ENCODE measurements around the gene NEAT1. TPM values are rescaled to one million over a fixed set of nuclear protein-coding genes. Genes with fewer than 3 reads are reported as not detected.

NEAT1 gene
- polyA plus RNA-seq, 3 donors = 598 to 1,041 (median 691) TPM

DNA sequence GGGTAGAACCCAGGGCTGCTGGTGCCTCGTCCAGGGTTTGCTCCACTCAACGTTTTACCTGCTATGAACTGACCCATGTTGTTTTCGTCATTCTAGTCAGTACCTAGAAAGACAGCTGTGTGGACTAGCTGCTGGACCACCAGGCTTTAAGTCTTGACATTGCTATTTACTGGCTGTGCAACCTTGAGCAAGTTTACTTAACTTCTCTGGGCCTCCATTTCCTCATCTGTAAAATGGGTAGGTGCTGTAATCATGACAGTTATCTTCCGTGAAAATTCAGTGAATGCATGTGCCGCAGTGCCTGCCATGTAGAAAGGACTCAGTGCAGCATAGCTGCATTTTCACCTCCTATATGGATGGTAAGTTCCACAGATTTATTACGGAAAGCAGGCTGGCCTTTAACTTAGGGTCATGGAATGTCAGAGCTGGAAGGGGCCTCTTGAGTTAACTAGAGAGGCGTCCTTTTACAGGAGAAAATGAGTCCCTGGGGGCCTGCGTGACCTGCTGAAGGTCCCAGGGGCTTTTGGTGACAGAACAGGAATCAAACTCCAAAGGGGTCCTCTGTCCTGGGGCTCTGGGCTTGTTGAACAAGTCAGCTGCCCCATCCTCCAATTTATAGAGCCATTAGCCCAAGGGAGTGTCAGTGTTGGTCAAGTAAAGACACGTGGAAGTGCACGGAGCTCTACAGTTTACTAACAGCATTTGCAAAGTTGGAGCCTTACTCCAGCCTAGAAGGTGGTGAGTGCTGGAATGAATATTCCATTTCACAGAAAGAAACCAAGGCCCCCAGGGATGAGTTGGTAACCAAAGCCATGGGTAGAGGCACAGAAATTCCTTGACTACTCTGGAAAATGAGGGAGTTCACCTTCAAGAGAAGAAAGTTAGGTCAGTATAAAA is 64.2 kb downstream of the NEAT1 start:
- H3K27ac ChIP-seq (ENCODE audit: low read depth, low read length) = peak overlapping the region; percentile 21
- 70 to 77% (median 75%) methylated on average over 10 of the region's 10 CpGs for WGBS, 3 donors

DNA sequence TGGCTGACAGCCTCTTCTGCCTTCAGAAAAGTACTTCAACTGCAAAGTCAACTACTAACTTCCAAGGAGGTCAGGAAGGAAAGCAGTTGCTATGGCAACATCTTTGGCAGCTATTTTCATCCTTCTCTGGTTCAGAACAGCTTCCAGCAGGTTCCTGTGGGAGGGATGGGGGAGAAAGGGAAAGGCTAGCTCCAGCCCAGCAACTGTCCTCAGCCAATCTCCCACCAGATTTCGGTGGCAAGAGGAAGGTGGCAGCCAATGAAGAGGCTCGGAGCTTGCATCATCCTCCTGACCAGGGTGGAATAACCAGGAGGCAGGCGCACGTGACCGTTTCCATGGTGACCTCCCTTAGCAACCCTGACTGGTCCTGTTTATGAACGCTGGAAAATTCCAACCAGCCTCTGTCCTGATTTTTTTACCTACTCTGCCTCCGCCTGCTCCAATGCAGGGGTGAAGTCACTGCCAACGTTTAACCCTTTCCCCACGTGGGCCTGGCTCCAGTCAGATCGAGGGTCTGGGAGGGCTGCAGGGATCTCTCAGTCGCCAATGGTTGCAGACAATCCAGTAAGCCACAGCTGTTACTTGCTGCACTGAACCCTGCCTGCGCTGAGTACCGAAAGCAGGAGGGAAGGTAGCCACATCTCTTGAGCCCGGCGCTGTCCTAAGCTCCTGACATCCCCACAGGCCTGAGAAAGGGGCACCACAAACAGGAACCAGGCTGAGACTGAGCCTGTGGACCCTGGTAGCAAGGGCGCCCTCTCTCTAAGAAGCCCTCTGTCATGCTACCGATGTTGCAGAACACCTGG is 65.1 kb downstream of the NEAT1 start:
- WGBS, 3 donors = 8 to 12% (median 10%) methylated on average over 17 of the region's 17 CpGs
- H3K27ac ChIP-seq (ENCODE audit: low read depth, low read length) = peak overlapping the region; percentile 21

DNA sequence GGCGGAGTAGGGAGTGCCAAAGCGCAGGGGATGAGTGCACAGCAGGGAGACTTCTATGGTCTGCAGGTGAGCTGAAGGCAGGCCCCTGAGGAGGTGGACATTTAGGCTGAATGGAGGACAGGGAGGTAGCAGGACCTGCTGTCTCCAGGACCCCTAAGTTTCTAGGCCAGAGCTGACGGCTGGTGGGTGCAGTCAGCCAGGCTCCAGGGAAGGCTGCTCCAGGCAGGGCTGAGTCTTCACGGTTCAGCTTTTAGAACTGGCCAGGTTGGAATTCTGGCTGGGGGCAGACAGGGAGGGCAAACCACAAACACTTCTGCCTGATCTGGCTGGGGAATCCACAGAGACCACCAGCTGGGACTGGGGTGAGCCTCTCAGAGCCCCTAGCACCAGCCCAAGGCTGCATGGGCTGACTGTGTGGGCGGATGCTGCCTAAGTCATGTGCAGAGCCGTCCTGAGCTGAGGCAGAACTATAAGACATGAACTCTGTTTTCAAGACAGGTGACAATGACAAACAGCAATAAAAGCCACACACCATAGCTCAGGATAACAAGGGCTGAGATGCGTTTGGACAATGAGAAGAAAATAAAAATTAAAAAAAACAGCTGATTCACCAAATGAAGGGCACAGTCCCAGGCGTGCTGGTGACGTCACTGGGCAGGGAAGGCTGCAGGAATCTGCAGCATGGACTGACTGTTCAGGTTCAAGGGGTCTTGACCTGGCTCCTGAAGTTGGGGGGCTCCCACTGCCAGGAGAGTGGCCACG is 65.9 kb downstream of the NEAT1 start:
- H3K27ac ChIP-seq (ENCODE audit: low read depth, low read length) = peak overlapping the region; percentile 17
- WGBS, 3 donors = 46 to 63% (median 48%) methylated on average over 10 of the region's 10 CpGs

DNA sequence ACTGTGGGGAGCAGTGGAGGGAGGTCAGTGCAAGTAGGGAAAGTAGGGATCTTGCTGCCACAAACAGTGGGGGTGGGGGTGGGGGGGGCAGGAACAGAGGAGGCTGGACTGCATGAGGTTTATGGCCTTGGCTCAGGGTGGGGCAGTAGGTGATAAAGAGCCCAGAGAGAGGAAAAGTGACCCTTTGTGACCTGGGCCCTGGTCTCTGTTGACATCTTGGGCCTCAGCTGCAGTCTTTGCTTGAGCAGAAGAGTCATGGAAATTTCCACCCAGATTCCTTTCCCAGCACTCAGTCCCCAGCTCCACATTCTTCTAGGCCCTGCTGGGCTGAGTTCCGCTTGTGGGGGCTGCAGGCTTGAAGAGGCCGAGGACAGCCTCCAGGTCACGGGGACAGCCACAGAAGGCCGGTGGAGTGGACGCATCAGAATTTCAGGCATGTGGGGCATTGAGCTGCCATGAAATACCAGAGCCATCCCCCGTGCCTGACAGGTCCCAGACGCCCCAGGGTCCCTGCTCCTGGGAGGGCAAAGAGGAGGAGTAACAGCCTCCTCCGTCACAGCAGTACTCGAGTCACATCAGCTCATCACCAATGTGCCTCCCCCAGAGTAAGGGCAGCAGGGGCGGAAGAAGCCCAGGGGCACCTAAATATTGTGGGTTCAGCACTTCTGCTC is 66.6 kb downstream of the NEAT1 start:
- WGBS, 3 donors = 43 to 72% (median 48%) methylated on average over 10 of the region's 10 CpGs

DNA sequence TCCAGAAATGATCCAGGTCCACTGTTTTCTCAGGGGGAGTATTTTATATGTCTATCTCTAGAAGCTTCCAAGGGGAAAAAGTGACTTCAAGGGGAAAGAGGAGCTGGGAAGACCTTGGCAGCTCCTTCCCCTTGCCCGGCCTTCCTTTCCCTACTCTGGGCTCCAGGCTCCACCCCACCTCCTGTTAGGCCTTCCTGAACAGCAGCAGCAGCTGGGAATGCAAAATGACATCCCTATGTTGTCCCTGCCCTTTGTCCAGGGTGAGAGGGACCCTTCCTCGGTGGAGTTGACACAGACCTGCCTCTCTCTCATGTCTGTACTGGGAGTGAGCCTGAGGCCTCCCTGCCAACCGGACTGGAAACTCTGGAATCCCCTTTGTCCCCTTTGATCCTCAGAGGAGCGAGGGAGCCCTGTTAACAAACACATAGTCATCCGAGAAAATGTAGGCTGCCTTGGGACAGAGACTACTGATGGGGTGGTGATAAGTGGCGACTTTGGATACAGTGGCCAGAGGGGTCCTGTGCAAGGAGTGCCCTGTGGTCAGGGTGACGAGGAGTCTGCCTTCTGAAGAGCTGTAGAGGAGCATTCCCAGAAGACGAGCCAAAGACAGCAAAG is 67.2 kb downstream of the NEAT1 start:
- H3K27ac ChIP-seq (ENCODE audit: low read depth, low read length) = peak overlapping the region; percentile 53
- WGBS, 3 donors = 43 to 68% (median 55%) methylated on average over 7 to 8 of the region's 8 CpGs

More for the DNA sequence above, 66.6 kb downstream of the NEAT1 start:
- H3K27ac ChIP-seq (ENCODE audit: low read depth, low read length) = peak overlapping the region; percentile 17

DNA sequence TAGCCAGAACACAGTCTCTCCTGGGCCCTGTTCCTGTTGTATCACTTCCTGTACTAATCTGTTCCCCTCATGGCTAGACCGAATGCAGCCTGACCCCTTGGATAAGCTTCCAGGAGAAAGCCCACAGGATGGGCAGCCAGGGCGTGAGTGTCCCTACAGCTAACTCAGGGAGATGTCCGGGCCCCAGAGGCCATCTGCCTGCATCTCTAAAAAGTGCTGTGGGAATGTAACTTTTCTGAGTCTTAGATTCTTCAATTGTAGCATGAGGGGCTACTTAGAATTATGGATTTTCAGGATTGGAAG is 68.5 kb downstream of the NEAT1 start:
- peak overlapping the region; percentile 95 for H3K27ac ChIP-seq (ENCODE audit: low read depth, low read length)
- WGBS, 3 donors = 51 to 78% (median 60%) methylated on average over 3 of the region's 3 CpGs

DNA sequence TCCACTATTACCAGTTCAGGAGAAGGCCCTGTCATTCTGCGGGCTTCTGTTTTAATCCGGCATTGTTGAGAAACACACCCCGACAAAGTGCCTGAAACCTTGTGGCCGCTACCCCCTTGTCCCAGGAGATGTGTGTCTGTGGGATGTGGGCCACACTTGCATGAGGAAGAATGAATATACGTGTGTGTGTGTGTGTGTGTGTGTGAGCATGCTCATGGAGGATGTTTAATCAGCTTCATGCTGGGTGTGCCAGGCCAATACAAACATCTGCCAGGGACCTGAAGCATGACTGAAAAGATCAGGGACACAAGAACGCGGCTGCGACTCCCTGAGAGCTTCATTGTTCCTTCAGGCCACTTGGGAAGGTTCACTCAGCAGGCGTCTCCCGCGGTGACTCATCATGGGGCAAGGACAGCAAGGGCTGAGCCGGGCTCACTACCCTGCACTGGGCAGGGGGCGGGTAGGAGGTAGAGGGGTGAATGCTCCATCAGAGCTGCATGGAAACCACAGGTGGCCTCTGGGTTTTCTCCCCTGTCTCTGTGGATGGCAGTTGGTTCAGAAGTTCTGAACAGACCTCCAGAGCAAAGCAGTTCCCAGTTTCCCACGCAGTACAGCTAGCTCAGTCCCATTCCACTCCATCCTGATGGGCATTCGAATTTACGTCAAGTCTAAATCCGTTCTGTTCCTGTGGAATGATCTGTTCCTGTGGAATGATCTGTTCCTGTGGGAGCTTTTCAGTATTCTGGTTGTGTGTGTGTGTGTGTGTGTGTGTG is 69.2 kb downstream of the NEAT1 start:
- 31 to 43% (median 31%) methylated on average over 17 of the region's 17 CpGs for WGBS, 3 donors
- peak overlapping the region; percentile 95 for H3K27ac ChIP-seq (ENCODE audit: low read depth, low read length)

DNA sequence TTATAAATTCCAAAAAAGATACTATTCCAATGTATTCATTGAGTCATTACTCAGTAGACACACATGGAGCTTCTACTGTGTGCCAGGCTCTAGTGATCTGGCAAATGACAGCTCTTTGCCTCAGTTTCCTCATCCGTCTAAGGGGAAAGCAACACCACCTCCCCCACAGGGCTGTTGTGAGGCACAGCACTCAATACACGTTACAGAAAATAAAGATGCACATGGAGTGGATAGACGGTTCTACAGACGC is 69.7 kb downstream of the NEAT1 start:
- WGBS, 3 donors = 21 to 72% (median 22%) methylated on average over 4 of the region's 4 CpGs
- H3K27ac ChIP-seq (ENCODE audit: low read depth, low read length) = peak overlapping the region; percentile 95

DNA sequence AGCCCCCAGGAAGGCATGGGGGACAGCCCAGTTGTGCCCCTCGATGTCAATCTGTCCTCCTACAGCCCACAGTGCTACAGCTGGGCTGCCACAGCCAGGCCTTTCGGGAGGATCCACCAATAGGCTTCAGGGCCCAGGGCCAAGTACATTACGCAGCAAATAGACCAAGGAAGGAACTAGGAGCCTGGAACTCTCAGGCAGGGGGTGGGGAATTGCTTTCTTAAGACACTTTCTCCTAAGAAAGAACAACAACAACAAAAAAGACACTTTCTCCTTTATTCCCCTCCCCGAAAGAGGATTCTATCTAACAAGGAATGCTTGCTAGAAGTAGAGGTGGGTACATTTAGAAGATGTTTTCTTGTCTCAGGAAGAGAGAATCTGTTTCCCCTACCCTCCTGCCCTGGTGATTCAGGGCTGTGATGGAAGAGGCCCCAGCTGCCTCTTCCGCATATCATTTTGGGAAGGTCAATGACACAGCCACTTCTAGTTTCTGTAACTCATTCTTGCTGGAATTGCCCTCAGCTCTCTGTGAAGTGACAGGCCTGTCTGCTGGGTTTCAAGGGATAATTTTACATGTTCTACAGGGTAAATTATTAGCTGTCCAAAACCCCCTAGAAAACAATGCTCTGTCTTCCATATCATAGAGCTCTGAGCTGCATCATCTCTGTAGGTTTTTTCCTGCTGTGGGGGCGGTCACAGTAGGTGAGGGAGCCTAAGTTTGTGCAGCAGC is 70.2 kb downstream of the NEAT1 start:
- 20 to 69% (median 22%) methylated on average over 6 of the region's 6 CpGs for WGBS, 3 donors
- H3K27ac ChIP-seq (ENCODE audit: low read depth, low read length) = peak overlapping the region; percentile 95

DNA sequence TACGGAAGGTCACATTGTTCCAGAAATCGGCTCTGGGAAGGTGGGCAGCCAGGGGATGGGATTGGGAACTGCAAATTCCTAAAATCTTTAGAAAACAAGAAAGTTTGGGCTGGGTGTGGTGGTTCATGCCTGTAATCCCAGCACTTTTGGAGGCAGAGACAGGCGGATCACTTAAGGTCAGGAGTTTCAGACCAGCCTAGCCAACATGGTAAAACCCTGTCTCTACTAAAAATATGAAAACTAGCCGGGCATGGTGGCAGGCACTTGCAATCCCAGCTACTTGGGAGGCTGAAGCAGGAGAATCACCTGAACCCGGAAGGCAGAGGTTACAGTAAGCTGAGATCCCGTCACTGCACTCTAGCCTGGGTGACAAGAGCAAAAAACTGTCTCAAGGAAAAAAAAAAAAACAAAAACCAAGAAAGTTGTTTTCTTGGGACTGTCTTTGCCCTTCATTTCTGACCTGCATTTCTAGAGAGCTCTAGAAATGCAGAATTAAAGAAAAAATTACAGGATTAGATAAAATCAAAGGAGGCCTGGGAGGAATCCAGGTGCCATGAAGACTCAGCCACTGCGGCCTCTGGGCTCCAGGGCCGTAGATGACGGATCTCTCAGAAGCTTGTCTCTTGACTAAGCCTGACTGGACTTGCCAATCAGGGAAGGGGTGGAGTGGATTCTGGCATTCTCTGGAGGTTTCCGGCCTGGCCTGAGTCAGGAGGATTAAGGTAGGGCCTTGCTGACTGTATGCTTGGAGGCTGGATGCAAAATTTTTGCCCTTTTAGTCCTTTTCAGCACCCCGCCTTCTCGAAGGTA is 71.0 kb downstream of the NEAT1 start:
- H3K27ac ChIP-seq (ENCODE audit: low read depth, low read length) = peak overlapping the region; percentile 88
- 45 to 60% (median 46%) methylated on average over 12 of the region's 12 CpGs for WGBS, 3 donors

Other genes with a start within 250 kb of the NEAT1 start
- 10 to 100 TPM; 54.6 to 82.1 (median 75.0) TPM for gene CAPN1, start 240.9 kb upstream of the NEAT1 start, polyA plus RNA-seq
- 1 to 10 TPM; 2.3 to 5.4 (median 3.0) TPM for gene POLA2, start 160.8 kb upstream of the NEAT1 start, polyA plus RNA-seq
- gene CDC42EP2, start 107.9 kb upstream of the NEAT1 start, polyA plus RNA-seq = 10 to 100 TPM in 2 of 3 donors, 1 to 10 TPM in 1; 5.4 to 82.5 (median 50.2) TPM
- 10 to 100 TPM; 15.7 to 25.3 (median 20.2) TPM for gene DPF2, start 88.9 kb upstream of the NEAT1 start, polyA plus RNA-seq
- gene TIGD3, start 68.0 kb upstream of the NEAT1 start, polyA plus RNA-seq = under 1 TPM; 0.04 to 0.45 (median 0.08) TPM
- gene SLC25A45, start 40.2 kb upstream of the NEAT1 start, polyA plus RNA-seq = 10 to 100 TPM in 1 of 3 donors, 1 to 10 TPM in 2; 7.2 to 18.5 (median 8.2) TPM
- 10 to 100 TPM; 16.5 to 30.6 (median 17.3) TPM for gene FRMD8, start 36.2 kb upstream of the NEAT1 start, polyA plus RNA-seq
- gene MALAT1, start 76.2 kb downstream of the NEAT1 start, polyA plus RNA-seq = 1,000 to 10,000 TPM in 1 of 3 donors, 100 to 1,000 TPM in 1, 10 to 100 TPM in 1; 88.8 to 1,293 (median 187) TPM
- gene SCYL1, start 102.3 kb downstream of the NEAT1 start, polyA plus RNA-seq = 10 to 100 TPM; 55.1 to 77.2 (median 63.0) TPM
- gene LTBP3, start 135.6 kb downstream of the NEAT1 start, polyA plus RNA-seq = 10 to 100 TPM; 44.3 to 69.5 (median 55.4) TPM
- gene ZNRD2, start 147.7 kb downstream of the NEAT1 start, polyA plus RNA-seq = 10 to 100 TPM; 50.0 to 72.9 (median 58.8) TPM
- 10 to 100 TPM; 52.2 to 74.9 (median 66.3) TPM for gene FAM89B, start 149.7 kb downstream of the NEAT1 start, polyA plus RNA-seq
- 10 to 100 TPM in 2 of 3 donors, 1 to 10 TPM in 1; 9.7 to 70.4 (median 48.5) TPM for gene EHBP1L1, start 153.3 kb downstream of the NEAT1 start, polyA plus RNA-seq
- gene KCNK7, start 173.0 kb downstream of the NEAT1 start, polyA plus RNA-seq = 1 to 10 TPM in 2 of 3 donors, under 1 TPM in 1; 0.20 to 4.4 (median 3.2) TPM
- gene MAP3K11, start 191.4 kb downstream of the NEAT1 start, polyA plus RNA-seq = 10 to 100 TPM; 21.4 to 85.5 (median 66.0) TPM
- 10 to 100 TPM; 11.1 to 16.8 (median 13.3) TPM for gene PCNX3, start 193.0 kb downstream of the NEAT1 start, polyA plus RNA-seq
- 100 to 1,000 TPM in 1 of 3 donors, 10 to 100 TPM in 2; 23.7 to 105 (median 36.3) TPM for gene SIPA1, start 215.3 kb downstream of the NEAT1 start, polyA plus RNA-seq
- gene RELA, start 240.1 kb downstream of the NEAT1 start, polyA plus RNA-seq = 10 to 100 TPM; 30.8 to 61.2 (median 50.4) TPM

Data from adipose tissue (tissue), 3 donors.